NCI-H2081 (cell line): Measurements from ENCODE around the gene HSD3B2.
"Not testable (repeated sequence)": the region's sequence is repeated elsewhere in the genome, so short reads cannot be mapped to it uniquely, and the experiment has no call there.

Source experiments
- DNase-seq, 2 experiments: peaks; one replicate each; lab custom pipeline; 2025; lab: John Stamatoyannopoulos, UW

HSD3B2 gene

DNA sequence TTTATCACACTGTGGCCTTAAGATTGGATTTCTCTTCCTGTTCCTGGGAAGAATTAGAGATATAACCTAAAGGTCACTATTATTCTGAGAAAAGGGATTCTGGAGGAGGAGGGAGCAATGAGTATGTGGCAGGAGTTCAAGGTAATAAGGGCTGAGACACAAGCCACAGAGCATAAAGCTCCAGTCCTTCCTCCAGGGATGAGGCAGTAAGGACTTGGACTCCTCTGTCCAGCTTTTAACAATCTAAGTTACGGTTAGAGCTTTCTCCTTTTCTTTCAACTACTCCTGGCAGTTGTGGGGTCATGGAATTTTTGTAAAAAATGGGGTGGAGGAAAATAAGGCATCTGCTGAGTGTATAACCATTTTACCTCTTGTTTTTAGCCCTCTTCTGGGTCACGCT is at the start of gene HSD3B2:
HSD3B2 (plus strand) TSS at position 201 of the 400 bp plus-strand sequence. CDS start 270 bp downstream, outside the sequence.
- DNase-seq, result no peak

DNA sequence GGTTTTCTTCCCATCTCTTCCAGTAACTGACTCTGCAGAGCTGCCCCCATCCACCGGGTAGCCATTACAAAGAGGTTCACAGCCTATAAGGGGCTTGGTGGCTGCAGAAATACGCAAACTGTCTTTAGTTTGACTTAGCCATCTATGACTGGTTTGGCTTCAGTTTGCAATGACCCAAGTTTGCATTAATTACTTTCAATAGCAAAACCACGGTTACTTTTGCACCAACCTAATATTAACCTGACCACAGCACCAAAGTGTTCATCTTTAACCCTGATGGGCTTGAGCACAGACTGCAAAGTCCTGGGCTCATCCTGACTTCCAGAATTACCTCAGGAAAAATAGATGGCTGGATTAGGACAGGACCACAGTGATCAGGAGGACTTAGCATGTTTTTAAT is 48.5 kb upstream of the HSD3B2 start:
- no peak for DNase-seq

DNA sequence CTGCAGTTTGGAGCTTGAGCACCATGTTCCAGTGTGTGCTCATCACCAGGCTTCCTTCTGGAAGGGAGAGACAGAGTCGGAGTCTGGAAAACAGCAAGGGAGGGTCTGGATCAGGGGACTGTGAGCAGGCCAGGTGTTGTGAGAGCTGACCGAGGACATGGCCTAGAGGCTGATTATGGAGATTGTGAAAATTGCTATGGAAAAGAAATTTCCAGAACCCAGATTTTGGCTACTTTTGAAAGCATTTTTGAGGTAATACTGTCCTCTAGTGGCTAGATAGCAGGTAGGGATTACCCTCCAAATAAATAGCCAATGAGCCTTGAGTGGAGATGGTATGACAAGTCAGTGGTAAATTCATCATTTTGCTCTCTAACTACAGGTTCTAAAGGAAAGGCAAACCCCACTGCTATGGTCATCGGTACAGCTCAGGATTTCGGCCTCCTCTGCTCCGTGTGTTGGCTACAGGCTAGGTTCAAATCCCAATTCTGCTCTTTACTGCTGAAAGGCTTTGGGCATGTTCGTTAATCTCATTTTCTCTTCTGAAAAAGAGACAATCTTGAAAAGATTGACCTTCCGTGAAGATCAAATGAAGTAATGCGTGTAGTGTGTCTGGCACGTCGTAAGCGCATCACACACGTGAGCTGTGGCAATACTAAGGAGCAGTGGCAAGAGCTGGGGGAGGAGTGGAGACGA is 47.4 kb upstream of the HSD3B2 start:
- no peak for DNase-seq

DNA sequence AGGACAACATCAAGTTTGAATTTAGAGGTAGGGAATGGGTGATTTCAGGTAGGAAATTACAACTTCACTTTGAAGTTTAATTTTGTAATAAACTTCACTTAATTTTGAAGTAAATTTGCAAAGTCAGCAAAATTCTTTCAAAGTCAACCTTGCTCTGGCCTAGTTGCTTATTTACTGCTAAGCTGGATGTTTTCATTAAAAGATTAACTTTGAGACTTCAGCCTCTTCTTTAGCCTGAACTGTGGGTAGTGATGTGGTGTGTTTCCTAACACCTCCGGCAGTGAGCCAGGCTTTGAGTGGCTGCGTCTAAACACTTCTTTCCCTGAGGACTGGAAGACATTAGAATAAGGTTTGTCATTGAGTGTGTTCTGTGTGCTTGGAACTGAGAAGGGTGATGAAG is 46.4 kb upstream of the HSD3B2 start, which contains the start of gene HAO2:
HAO2 (plus strand) TSS at position 232 of the 400 bp plus-strand sequence. CDS start 12,301 bp downstream, outside the sequence.
- DNase-seq, result no peak

GRCh38 chr1:119370748-119371147 is 44.2 kb upstream of the HSD3B2 start:
- no peak for DNase-seq

GRCh38 chr1:119371815-119372214 is 43.1 kb upstream of the HSD3B2 start:
- DNase-seq, result no peak

GRCh38 chr1:119372503-119373086 is 42.4 kb upstream of the HSD3B2 start:
- DNase-seq, result peak in 1 of 2 experiments; percentile 2

GRCh38 chr1:119373465-119373864 is 41.5 kb upstream of the HSD3B2 start:
- DNase-seq, result no peak

DNA sequence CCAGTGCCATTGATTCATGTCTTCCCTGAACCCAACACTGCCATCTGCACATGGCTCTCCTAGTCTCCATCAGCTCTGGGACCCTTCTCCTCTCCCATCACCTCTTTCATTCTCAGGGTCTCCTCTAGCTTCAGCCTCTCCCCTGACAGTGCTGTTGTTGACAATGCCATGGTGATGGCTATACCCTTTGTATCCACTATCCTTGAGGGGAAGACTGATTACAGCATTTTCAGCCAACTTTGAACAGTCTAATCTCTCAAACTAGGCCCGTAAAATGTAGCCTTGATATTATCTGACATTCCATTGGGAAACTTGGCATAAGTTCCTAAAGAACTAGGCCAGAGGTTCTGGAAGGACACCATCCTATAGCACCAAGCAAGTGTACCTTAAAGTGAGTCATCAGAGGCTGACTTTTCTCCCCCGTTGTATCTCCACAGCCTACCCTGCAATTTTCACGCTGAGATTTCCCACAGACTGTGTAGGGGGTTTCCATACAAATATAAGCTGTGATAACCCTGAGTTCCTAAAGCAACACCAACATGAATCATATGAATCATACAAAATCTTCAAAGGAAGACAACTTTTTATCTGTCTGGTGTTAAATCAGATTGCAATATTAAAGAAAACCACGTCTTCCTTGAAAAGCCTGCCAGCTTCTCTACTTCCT is 40.6 kb upstream of the HSD3B2 start:
- no peak for DNase-seq

DNA sequence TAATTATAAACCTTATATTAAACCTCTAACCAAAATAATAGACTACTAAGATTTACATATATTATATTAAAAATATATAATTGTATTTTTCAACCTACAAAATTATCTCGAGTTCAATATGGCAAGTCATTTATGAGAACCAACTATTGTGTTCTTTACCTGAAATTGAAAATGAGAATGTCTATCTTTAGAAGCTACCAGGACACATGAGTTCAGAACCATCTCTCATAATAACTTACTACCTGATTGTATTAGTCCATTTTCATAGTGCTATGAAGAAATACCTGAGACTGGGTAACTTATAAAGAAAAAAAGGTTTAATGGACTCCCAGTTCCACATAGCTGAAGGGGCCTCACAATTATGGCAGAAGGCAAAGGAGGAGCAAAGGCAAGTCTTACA is 39.6 kb upstream of the HSD3B2 start:
- no peak for DNase-seq

DNA sequence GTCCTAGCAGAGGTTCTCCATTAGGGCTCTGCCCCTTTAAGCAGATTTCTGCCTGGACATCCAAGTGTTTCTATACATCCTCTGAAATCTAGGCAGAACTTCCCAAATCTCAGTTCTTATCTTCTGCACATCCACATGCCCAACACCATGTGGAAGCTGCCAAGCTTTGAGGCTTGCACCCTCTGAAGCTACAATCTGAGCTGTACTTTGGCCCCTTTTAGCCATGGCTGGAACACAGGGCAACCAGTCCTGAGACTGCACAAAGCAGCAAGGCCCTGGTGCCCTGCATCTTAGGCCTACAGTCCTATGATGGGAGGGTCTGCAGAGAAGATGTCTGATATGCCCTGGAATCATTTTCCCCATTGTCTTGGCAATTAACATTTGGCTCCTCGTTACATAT is 38.4 kb upstream of the HSD3B2 start:
- DNase-seq, result no peak

DNA sequence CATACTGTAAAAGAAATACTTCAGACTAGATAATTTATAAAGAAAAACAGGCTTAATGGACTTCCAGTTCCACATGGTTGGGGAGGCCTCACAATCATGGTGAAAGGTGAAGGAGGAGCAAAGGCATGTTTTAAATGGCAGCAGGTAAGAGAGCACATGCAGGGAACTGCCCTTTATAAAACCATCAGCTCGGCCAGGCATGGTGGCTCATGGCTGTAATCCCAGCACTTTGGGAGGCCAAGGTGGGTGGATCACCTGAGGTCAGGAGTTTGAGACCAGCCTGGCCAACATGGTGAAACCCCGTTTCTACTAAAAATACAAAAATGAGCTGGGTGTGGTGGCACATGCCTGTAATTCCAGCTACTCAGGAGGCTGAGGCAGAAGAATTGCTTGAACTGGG is 37.4 kb upstream of the HSD3B2 start:
- DNase-seq, result not testable (repeated sequence)

DNA sequence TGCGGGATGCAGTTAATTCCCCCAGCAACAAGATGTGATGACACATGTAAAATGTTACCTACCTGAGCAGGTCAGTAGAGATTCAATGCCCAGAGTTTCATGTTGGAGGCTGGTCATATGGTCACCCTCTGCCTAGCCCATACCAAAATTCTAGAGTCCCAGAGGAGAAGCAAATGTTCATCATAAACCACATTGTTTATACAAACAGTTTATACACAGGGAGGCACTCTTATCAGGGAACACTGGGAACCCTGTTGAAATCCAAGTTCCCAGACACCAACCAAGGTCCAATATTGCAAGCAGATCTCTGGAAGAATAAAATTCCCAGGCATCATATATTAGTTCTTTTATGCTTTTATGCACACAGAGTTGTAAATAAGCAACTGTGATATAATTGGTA is 35.8 kb upstream of the HSD3B2 start:
- no peak for DNase-seq

DNA sequence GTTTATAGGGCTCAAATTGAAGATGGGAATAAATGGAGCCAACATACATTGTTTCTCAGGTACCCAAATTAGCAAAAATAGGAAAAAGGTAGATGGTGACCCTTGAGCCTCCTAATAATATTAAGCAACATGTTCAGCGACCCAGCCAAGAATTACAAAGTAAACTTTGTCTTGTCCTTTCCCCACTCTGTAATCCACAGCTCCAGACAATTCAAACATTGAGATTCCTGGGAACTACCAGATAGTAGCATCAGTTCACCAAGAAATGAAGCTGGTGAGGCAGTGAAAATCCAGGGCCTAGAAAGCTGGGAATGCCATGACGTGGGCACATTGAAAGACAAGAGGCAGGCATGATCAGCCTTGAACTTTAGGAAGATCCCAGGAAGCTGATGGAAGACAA is 34.6 kb upstream of the HSD3B2 start:
- DNase-seq, result no peak

GRCh38 chr1:119380983-119381662 is 33.8 kb upstream of the HSD3B2 start:
- no peak for DNase-seq

DNA sequence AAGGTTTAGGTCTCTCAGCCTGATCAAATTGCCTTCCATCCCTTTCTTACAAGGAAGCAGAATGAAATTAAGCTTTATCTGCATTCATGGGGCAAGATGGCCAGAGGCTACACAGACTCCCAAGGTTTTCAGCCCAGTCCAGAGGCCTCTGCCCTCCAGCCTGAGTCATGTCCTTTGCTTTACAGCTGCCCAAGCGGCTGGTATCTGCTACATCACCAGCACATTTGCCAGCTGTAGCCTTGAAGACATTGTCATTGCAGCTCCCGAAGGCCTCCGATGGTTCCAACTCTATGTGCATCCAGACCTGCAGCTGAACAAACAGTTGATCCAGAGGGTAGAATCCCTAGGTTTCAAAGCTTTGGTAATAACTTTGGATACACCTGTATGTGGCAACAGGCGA is 30.4 kb upstream of the HSD3B2 start:
- no peak for DNase-seq

DNA sequence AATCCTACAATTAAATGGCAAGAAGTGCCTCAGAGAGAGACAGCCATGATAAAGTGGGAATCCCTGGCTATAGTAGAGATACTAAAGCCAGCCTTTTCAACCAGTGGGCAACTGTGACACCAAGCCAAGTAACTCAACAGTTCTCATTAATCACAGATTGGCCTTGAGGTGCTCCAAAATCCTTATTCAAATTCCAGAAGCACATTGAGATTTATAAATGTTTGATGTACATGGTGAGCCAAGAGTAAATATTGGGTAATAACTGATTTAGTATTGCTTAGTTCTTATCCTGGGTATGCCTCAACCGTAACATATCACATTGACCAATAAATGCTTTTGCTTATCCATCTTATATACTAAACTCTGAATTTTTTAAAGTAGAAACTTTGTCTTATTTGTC is 29.3 kb upstream of the HSD3B2 start:
- no peak for DNase-seq

- DNase-seq, result no peak
Measured at GRCh38 chr1:119387858-119388257, 27.1 kb upstream of the HSD3B2 start.

DNA sequence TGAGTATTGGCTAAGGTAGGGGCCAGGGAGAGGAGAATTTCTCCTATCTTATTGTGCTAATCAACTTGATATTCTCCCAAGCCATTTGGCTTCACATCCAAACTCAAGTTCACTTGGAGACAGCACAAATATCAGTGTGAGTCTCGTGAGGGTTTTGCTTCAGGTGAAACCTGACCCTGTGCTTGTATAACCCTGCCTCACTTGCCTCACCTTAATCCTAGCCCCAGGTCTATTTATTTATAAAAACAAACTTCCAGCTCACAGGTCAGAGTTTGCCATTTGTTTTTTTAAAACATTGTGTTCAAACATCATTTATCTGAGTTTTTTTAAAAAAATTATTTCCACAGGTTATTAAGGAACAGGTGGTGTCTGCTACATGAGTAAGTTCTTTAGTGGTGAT is 26.5 kb upstream of the HSD3B2 start:
- no peak for DNase-seq

GRCh38 chr1:119390526-119390925 is 24.4 kb upstream of the HSD3B2 start:
- no peak for DNase-seq

- DNase-seq, result no peak
Measured at GRCh38 chr1:119391749-119392148, 23.2 kb upstream of the HSD3B2 start.

DNA sequence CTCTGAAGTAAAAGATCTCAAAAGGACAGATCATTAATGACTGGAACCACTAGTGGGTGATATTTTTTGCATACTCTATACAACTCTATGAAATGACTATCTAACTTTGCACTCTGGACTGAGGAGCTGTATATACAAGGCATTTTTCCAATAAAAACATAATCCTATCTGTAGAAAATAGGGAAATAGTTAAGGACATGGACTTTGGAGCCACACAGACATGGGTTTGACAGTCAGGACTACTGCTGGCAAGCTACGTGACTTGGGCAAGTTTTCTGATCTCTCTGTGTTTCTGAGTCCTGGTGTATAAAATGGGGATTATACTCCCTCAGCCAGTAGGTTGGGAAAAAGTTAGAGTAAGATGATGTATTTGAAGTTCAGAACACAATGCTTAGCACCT is 20.9 kb upstream of the HSD3B2 start:
- DNase-seq, result no peak

DNA sequence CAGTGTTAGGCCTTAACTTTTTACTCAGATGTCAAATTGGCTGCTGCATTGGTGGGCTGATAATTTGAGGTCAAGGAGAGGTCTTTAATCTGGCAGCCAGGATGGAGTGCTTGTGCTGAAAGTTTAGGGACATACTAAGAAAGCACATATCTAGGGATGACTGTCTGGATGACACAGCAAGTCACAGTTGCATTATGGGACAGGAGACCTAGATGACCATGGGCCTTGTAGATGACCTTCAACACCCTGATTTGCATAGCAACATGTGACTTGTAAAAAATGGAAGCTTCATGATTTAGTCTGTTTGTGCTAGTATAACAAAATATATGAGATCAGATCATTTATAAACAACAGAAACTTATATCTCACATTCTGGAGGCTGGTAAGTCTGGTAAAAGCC is 18.0 kb upstream of the HSD3B2 start:
- no peak for DNase-seq
